Duodenal mucosa (tissue), 2 donors: ENCODE data around the gene PCSK7.
"Not testable (repeated sequence)": the region's sequence is repeated elsewhere in the genome, so short reads cannot be mapped to it uniquely, and the experiment has no call there.

Source experiments
- H3K27ac ChIP-seq: one replicate; pipeline ENCODE4 v1.7.0; 2013; ENCODE audit warnings: low read depth, low read length
- H3K27me3 ChIP-seq, 2 donors: one replicate each; pipeline ENCODE4 v1.7.0; 2013; ENCODE audit warnings: low read length in 2 of 2, control low read depth in 1 of 2; ENCODE audit not compliant: insufficient read depth in 2 of 2, control insufficient read depth in 1 of 2
- H3K36me3 ChIP-seq, 2 donors: one replicate each; pipeline ENCODE4 v1.7.0; 2013; ENCODE audit warnings: low read length in 2 of 2, control low read depth in 1 of 2; ENCODE audit not compliant: insufficient read depth in 2 of 2, control insufficient read depth in 1 of 2
- H3K4me1 ChIP-seq, 2 donors: one replicate each; pipeline ENCODE4 v1.7.0; 2013; ENCODE audit warnings: low read length in 2 of 2, control low read depth in 1 of 2; ENCODE audit not compliant: insufficient read depth in 2 of 2, control insufficient read depth in 1 of 2
- H3K4me3 ChIP-seq, 2 donors: one replicate each; pipeline ENCODE4 v1.7.0; 2013; ENCODE audit warnings: low read length in 2 of 2, low read depth in 1 of 2
- H3K9ac ChIP-seq, 2 donors: one replicate each; pipeline ENCODE4 v1.7.0; 2013; ENCODE audit warnings: low read length in 2 of 2, low read depth in 1 of 2
- H3K9me3 ChIP-seq, 2 donors: one replicate each; pipeline ENCODE4 v1.7.0; 2013; ENCODE audit warnings: low read length in 2 of 2, control low read depth in 1 of 2; ENCODE audit not compliant: control insufficient read depth in 1 of 2

Gene PCSK7

DNA sequence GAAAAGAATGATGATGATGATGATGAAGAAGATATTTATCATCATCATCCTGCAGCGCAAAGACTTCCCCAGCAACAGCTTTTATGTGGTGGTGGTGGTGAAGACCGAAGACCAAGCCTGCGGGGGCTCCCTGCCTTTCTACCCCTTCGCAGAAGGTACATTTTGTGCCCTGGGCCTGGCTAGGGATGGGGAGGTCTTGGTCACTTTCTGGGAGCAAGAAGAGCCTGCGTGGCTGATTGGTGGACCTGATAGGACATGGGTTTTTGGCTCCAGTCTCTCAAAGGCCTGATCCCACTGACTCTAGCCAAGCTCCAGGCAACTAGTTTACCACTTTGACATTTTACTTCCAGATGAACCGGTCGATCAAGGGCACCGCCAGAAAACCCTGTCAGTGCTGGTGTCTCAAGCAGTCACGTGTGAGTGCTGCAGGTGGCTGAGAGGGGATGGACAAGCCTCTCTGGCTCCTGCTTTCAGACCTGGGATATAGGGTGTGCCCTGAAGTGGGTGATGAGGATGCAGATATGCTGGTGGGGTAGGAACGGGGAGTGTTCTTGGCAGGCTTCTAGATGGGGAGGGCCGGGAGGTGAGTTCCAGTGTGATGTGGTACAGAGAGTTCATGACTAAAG is 48.0 kb downstream of the PCSK7 start:
- peaks cover 23 to 46% of the 10 kb centered on the region in 2 donors for H3K36me3 ChIP-seq
- H3K27ac ChIP-seq, result no peak overlapping the region
- H3K4me1 ChIP-seq, result peaks cover 16 to 22% of the 10 kb centered on the region in 2 donors
- no peak overlapping the region for H3K4me3 ChIP-seq
- no peaks in the 10 kb centered on the region for H3K9me3 ChIP-seq
- no peak overlapping the region for H3K9ac ChIP-seq
- no peaks in the 10 kb centered on the region for H3K27me3 ChIP-seq

DNA sequence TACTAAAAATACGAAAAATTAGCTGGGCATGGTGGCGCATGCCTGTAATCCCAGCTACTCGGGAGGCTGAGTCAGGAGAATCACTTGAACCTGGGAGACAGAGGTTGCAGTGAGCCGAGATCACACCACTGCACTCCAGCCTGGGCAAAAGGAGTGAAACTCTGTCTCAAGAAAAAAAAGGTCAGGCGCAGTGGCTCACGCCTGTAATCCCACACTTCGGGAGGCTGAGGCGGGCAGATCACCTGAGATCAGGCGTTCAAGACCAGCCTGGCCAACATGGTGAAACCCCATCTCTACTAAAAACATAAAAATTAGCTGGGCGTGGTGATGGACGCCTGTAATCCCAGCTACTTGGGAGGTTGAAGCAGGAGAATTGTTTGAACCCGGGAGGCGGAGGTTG is 48.7 kb downstream of the PCSK7 start:
- not testable (repeated sequence) for H3K9me3 ChIP-seq, H3K4me3 ChIP-seq, H3K27me3 ChIP-seq, H3K27ac ChIP-seq, H3K9ac ChIP-seq
- Histone ChIP-seq H3K4me1 (peaks cover 19 to 25% of the 10 kb centered on the region in 2 donors), H3K36me3 (peaks cover 17 to 39% of the 10 kb centered on the region in 2 donors)

DNA sequence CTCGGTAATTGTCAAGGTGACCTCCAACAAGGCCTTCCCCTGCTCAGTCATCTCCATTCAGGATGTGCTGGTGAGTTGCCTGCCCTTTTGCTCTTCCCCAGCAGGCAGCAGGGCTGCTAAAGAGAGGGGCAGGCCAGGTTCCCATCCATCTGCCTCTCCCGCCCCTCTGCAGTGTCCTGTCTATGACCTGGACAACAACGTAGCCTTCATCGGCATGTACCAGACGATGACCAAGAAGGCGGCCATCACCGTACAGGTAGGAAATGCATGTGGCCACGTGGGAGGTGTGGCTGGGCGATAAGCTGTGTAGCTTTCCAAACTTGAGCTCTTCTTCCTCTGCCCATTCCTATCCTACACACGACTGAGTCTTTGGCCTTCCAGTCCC is 49.3 kb downstream of the PCSK7 start:
- H3K9ac ChIP-seq, result no peak overlapping the region
- H3K27ac ChIP-seq, result no peak overlapping the region
- H3K27me3 ChIP-seq, result no peaks in the 10 kb centered on the region
- H3K9me3 ChIP-seq, result no peaks in the 10 kb centered on the region
- H3K36me3 ChIP-seq, result peaks cover 15 to 33% of the 10 kb centered on the region in 2 donors
- peaks cover 22 to 31% of the 10 kb centered on the region in 2 donors for H3K4me1 ChIP-seq
- no peak overlapping the region for H3K4me3 ChIP-seq

DNA sequence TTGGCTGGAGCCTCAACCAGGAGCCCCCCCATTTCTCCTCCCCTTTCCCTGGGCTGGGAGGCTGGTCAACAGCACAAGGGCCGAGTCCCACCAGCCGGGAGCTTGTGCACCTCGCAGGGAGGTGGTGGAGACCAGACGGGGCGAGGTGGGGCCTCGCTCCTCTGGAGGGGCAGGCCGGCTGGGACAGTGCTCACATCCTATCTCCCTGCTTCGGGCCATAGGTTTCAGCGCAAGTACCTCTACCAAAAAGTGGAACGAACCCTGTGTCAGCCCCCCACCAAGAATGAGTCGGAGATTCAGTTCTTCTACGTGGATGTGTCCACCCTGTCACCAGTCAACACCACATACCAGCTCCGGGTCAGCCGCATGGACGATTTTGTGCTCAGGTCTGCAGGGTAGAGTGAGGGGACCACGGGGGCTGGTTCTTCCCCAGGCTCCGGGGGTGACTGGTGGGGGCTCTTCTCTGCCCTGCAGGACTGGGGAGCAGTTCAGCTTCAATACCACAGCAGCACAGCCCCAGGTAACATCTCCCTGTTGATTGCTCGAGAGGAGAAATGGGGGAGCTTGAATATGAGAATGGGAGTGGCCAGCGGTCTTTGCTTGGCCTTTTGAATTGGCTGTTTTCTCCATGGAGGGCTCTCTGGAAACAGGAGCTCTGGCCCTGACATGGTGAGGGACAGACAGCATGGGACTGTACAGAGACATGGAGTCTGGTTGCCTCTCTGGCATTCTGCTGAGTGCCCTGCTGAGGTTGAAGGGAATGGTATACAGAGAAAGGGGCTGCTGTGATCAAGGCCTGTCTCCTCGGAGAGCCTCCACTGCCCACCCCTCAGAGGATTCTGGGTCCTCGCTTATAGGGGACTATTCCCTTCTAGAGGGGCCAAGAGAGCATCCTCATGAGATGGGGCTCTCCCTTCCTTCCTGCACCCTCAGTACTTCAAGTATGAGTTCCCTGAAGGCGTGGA is 50.0 kb downstream of the PCSK7 start:
- peak overlapping the region in 1 of 2 donors; percentile 1 for H3K9ac ChIP-seq
- no peak overlapping the region for H3K27ac ChIP-seq
- no peaks in the 10 kb centered on the region for H3K27me3 ChIP-seq
- no peaks in the 10 kb centered on the region for H3K9me3 ChIP-seq
- peak overlapping the region in 1 of 2 donors; percentile 46 for H3K4me3 ChIP-seq
- peaks cover 22 to 32% of the 10 kb centered on the region in 2 donors for H3K4me1 ChIP-seq
- H3K36me3 ChIP-seq, result peaks cover 15 to 27% of the 10 kb centered on the region in 2 donors

DNA sequence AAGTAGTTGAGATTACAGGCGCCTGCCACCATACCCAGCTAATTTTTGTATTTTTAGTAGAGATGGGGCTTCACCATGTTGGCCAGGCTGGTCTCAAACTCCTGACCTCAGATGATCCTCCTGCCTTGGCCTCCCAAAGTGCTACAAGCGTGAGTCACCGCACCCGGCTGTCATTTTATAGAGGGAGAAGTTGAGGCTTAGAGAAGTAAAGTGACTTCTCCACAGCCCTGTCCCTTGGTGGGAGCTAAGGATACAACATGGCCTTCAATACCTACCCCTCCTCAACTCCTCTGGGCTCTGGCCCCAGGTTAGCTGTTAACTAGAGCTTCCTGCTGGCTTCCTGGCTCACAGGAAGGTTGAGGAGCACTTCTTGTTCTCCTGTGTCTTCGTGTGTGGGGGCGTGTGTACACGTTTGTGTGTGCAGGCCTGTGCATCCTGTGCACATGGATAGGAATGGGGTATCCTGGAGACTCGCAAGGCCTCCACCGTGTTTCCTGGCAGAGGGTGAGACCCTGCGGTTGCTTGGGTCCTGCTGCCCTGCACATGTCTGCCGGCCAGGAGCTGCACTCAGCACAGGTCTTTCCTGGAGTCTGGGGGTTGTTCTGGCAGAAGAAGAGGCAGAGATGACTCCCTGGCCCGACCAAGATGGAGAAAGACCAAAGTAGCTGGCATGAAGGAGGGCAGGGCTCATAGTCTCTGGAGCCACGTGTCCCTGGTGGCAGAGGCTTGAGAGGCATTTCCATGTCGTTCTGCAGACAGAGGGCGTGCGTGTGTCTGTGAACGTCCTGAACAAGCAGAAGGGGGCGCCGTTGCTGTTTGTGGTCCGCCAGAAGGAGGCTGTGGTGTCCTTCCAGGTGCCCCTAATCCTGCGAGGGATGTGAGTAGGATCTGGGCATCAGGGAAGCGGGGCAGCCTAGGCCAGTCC is 51.0 kb downstream of the PCSK7 start:
- H3K4me1 ChIP-seq, result peaks cover 22 to 32% of the 10 kb centered on the region in 2 donors
- H3K4me3 ChIP-seq, result peak overlapping the region; percentile 34 to 46
- H3K27ac ChIP-seq, result no peak overlapping the region
- peaks cover 15 to 19% of the 10 kb centered on the region in 2 donors for H3K36me3 ChIP-seq
- no peaks in the 10 kb centered on the region for H3K27me3 ChIP-seq
- peak overlapping the region; percentile 3 to 84 for H3K9ac ChIP-seq
- no peaks in the 10 kb centered on the region for H3K9me3 ChIP-seq

DNA sequence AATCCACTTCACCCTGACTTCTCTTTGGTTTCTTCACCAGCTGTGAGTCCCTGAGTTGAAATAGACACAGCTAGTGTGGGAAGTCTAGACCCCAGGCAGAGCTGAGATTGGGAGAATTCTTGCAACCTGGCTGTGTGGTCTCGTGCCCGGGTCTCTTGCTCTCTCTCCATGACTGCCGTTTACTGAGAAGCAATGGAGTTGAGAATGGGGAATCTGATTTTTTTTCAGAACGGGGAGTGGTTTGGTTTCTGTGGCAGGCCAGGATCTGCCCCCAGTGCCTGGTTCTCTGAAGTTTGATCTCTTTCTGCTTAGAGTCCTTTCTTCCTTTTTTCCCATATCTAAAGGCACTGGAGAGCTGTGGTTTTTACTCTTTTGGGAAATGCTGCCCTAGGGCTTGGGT is 51.9 kb downstream of the PCSK7 start:
- Histone ChIP-seq H3K9me3 (no peaks in the 10 kb centered on the region), H3K27me3 (no peaks in the 10 kb centered on the region), H3K4me3 (peak overlapping the region; percentile 73 to 94), H3K4me1 (peaks cover 22 to 32% of the 10 kb centered on the region in 2 donors), H3K27ac (peak overlapping the region; percentile 70), H3K36me3 (peaks cover 15 to 18% of the 10 kb centered on the region in 2 donors), H3K9ac (peak overlapping the region; percentile 84 to 96)

DNA sequence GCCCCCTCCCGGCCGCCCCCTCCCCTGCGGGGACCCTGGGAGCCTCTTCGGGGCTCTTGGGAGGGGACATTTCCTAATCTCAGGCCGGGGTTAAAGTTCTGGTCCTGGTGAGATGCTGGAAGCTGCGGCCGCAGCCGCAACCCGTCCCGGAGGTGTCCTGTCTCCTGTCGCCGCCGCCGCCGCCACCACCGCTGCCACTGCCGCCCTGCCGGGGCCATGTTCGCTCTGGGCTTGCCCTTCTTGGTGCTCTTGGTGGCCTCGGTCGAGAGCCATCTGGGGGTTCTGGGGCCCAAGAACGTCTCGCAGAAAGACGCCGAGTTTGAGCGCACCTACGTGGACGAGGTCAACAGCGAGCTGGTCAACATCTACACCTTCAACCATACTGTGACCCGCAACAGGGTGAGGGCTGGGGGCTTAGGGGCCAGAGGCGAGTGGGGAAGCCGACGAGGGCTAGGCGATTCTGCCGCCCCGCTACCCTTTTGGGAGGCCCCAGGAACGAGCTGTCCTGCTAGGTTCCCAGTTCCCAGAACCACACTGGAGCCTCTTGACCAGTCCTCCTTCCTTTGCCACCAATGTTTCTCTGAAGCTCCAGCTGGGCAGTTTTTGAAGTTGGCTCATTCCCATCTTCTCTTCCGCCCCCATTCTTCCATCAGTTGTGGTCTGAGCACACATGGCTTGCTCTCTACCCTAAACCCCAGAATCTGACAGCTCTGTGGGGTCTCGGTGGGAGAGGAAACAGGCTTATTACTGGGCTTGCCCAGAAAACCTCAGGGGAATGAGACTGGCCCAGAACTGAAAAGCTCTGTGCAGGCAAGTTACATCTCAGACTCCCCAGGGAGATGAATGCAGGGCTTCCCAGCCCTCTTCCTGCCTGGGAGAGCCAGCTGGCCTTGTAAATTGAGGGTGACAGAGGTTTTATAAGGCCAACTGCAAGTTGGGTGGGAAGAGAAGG is 52.5 kb downstream of the PCSK7 start:
- H3K36me3 ChIP-seq, result peaks cover 15 to 18% of the 10 kb centered on the region in 2 donors
- no peaks in the 10 kb centered on the region for H3K27me3 ChIP-seq
- H3K4me3 ChIP-seq, result peak overlapping the region; percentile 73 to 94
- no peaks in the 10 kb centered on the region for H3K9me3 ChIP-seq
- peaks cover 22 to 32% of the 10 kb centered on the region in 2 donors for H3K4me1 ChIP-seq
- H3K27ac ChIP-seq, result peak overlapping the region; percentile 79
- peak overlapping the region; percentile 84 to 96 for H3K9ac ChIP-seq

DNA sequence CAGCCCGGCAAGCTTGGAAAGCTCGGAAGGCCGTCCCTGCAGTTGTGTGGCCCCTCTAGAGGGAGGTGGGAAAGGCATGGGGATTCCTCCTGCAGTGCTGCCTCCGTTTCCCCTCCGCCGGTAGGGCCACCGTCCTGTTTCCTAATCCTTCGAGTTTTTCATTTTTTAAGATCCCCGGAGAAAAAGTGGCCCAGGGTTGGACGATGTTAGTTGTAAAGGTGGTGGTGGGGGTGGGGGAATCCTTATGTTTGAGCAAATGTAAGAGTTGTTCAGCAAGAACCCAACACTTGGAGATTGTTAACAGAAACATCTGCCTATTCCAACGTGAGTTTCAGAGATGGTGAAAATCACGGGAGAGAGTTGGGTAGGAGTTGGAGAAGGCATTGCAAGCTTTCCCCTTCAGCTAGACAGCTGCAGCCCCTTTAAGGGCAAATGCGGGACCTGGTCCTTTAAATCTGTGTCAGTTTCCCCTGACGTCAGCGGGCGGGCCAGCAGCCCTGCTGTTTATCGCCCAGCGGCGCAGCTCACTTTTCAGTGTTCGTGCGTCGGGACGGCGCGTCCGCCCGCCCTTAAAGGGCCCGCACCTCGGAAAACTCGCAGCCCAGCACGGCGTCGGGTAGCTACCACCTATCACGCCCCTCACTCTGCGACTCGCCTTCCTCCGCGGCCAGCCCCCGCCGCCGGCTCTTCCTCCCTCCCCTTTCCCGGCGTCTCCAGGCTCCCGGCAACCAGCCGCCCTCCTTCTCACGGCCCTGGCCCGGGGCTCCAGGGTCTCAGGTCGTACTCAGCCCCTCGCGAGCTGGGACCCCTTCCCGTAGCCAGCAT is 53.5 kb downstream of the PCSK7 start, which contains the start of gene SIDT2:
TSS of gene SIDT2 (plus strand) at position 534 of the 825 bp plus-strand sequence. CDS start 521 bp downstream, outside the sequence.
- Histone ChIP-seq H3K9ac (peak within 1 kb of the TSS; percentile 84 to 96), H3K9me3 (no peaks in the 10 kb centered on the region), H3K27me3 (no peaks in the 10 kb centered on the region), H3K4me3 (peak within 1 kb of the TSS; percentile 79 to 94), H3K27ac (peak within 1 kb of the TSS; percentile 79), H3K4me1 (peaks cover 24 to 32% of the 10 kb centered on the region in 2 donors), H3K36me3 (peaks cover 9 to 14% of the 10 kb centered on the region in 2 donors)
